Ovary (tissue), 3 donors: ENCODE measurements around the gene SGTB.

Experiments
- EP300 ChIP-seq: sonication (generic); formaldehyde crosslinking; IDR thresholded peaks from one replicate; pipeline ENCODE4 v1.6.1; 2017; ENCODE audit warnings: antibody characterized with exemption
- POLR2A ChIP-seq: fragments of 450-650 bp; IDR thresholded peaks from one replicate; pipeline ENCODE4 v1.6.1; 2017; ENCODE audit warnings: antibody characterized with exemption, mild to moderate bottlenecking, moderate library complexity
- TF ChIP-seq, protein P1 (sequence below), 3 donors: fragments of 450-650 bp in 2 of 3; fragments of 200-600 bp in 1 of 3; IDR thresholded peaks; one replicate each; pipeline versions ENCODE4 v1.5.1 to v1.8.0; 2016 to 2022; ENCODE audit warnings: antibody characterized with exemption in 3 of 3, mild to moderate bottlenecking in 1 of 3
- donor health status: DM: no; HTN: no; CAD: no.

DNA sequence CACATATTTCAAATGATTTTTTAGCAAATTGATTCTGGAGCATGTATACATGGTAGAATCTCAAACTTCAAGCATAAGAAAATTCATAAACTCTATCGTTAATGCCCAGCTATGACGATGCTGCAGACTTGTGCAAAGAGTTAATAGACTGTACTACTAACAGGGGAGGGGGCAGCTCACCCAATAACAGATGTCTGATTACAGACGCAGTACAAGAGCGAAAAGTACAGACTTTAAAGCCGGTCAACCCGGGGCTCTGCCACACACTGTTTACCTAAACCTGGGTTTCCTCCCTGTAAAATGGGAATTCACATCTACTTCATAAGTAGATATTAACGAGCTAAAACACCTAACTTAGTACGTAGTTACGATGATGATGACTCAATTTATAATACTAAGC lies 98.4 kb downstream of the SGTB start:
- TF ChIP-seq EP300 (no peak), POLR2A (no peak)
- TF ChIP-seq, protein P1, sequence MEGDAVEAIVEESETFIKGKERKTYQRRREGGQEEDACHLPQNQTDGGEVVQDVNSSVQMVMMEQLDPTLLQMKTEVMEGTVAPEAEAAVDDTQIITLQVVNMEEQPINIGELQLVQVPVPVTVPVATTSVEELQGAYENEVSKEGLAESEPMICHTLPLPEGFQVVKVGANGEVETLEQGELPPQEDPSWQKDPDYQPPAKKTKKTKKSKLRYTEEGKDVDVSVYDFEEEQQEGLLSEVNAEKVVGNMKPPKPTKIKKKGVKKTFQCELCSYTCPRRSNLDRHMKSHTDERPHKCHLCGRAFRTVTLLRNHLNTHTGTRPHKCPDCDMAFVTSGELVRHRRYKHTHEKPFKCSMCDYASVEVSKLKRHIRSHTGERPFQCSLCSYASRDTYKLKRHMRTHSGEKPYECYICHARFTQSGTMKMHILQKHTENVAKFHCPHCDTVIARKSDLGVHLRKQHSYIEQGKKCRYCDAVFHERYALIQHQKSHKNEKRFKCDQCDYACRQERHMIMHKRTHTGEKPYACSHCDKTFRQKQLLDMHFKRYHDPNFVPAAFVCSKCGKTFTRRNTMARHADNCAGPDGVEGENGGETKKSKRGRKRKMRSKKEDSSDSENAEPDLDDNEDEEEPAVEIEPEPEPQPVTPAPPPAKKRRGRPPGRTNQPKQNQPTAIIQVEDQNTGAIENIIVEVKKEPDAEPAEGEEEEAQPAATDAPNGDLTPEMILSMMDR (IDR thresholded peaks at IDR 0.05): no peak
